Astrocyte (in vitro differentiated cells and primary cell): Measurements from ENCODE around the gene SUSD5. TPM values are rescaled to one million over a fixed set of nuclear protein-coding genes. Genes with fewer than 3 reads are reported as not detected.

Experiments used
- DNase-seq: peaks from one replicate; pipeline ENCODE4 v3.0.0-alpha.2; 2010; ENCODE audit warnings: low read depth
- FAIRE-seq: peaks from 2 replicates; lab custom pipeline; 2011; peaks lifted over from hg19 to GRCh38; lab: Jason Lieb, UNC
- H2AFZ ChIP-seq: 2 replicates; pipeline ENCODE4 v1.6.0; 2012; ENCODE audit warnings: low read depth, low read length, inconsistent platforms
- H3K27ac ChIP-seq: 2 replicates; pipeline ENCODE4 v1.5.1; 2011; ENCODE audit warnings: low read depth, low read length, inconsistent platforms
- H3K27me3 ChIP-seq: 2 replicates; pipeline ENCODE4 v1.6.0; 2011; ENCODE audit warnings: low read length, inconsistent platforms; ENCODE audit not compliant: insufficient read depth
- H3K36me3 ChIP-seq: 2 replicates; pipeline ENCODE4 v1.5.1; 2011; ENCODE audit warnings: low read length, inconsistent platforms; ENCODE audit not compliant: insufficient read depth
- H3K4me1 ChIP-seq: 2 replicates; pipeline ENCODE4 v1.5.1; 2011; ENCODE audit warnings: low read length, inconsistent platforms; ENCODE audit not compliant: insufficient read depth
- H3K4me2 ChIP-seq: 2 replicates; pipeline ENCODE4 v1.6.0; 2012; ENCODE audit warnings: low read length, inconsistent platforms
- H3K4me3 ChIP-seq: 2 replicates; pipeline ENCODE4 v1.5.1; 2011; ENCODE audit warnings: low read depth, mild to moderate bottlenecking, low read length, inconsistent platforms; ENCODE audit not compliant: insufficient read depth
- H3K79me2 ChIP-seq: 2 replicates; pipeline ENCODE4 v1.6.0; 2012; ENCODE audit warnings: mild to moderate bottlenecking, low read length, inconsistent platforms; ENCODE audit not compliant: insufficient read depth
- H3K9ac ChIP-seq: 2 replicates; pipeline ENCODE4 v1.6.0; 2012; ENCODE audit warnings: mild to moderate bottlenecking, low read length, inconsistent platforms
- H3K9me3 ChIP-seq: 2 replicates; pipeline ENCODE4 v1.5.1; 2012; ENCODE audit warnings: low read depth, mild to moderate bottlenecking, low read length, inconsistent platforms; ENCODE audit not compliant: insufficient read depth
- H4K20me1 ChIP-seq: 2 replicates; pipeline ENCODE4 v1.6.0; 2012; ENCODE audit warnings: low read length, inconsistent platforms; ENCODE audit not compliant: insufficient read depth
- H3K27ac Mint-ChIP-seq: one replicate; pipeline ENCODE4 v1.8.0; 2021; ENCODE audit warnings: mild to moderate bottlenecking, mixed read lengths; ENCODE audit not compliant: unreplicated experiment
- H3K27me3 Mint-ChIP-seq: one replicate; pipeline ENCODE4 v1.8.0; 2021; ENCODE audit warnings: low read depth, mixed read lengths; ENCODE audit not compliant: unreplicated experiment
- H3K36me3 Mint-ChIP-seq: one replicate; pipeline ENCODE4 v1.8.0; 2021; ENCODE audit warnings: low read depth, mixed read lengths; ENCODE audit not compliant: unreplicated experiment
- H3K4me1 Mint-ChIP-seq: one replicate; pipeline ENCODE4 v1.8.0; 2021; ENCODE audit warnings: low read depth, mixed read lengths; ENCODE audit not compliant: unreplicated experiment
- H3K4me3 Mint-ChIP-seq: one replicate; pipeline ENCODE4 v1.8.0; 2021; ENCODE audit warnings: mild to moderate bottlenecking, moderate library complexity, mixed read lengths; ENCODE audit not compliant: unreplicated experiment
- H3K9me3 Mint-ChIP-seq: one replicate; pipeline ENCODE4 v1.8.0; 2021; ENCODE audit warnings: mild to moderate bottlenecking, mixed read lengths; ENCODE audit not compliant: unreplicated experiment
- EZH2 ChIP-seq: IDR thresholded peaks from 2 replicates; pipeline ENCODE4 v1.6.1; 2012; ENCODE audit warnings: mild to moderate bottlenecking, low read length, inconsistent platforms; ENCODE audit not compliant: insufficient read depth
- total RNA-seq: library from RNA; stranded (reverse); gene quantifications from 2 replicates; pipeline ENCODE4 v1.2.1, GENCODE V29; 2021
- TF ChIP-seq, protein P1 (sequence below): IDR thresholded peaks from 2 replicates; pipeline ENCODE4 v1.5.1; 2011; ENCODE audit warnings: low read depth, mild to moderate bottlenecking, inconsistent platforms, low read length, moderate library complexity; ENCODE audit not compliant: insufficient read depth

The SUSD5 gene
- total RNA-seq, 1 donor from 2014 or later = 2.8 TPM

DNA sequence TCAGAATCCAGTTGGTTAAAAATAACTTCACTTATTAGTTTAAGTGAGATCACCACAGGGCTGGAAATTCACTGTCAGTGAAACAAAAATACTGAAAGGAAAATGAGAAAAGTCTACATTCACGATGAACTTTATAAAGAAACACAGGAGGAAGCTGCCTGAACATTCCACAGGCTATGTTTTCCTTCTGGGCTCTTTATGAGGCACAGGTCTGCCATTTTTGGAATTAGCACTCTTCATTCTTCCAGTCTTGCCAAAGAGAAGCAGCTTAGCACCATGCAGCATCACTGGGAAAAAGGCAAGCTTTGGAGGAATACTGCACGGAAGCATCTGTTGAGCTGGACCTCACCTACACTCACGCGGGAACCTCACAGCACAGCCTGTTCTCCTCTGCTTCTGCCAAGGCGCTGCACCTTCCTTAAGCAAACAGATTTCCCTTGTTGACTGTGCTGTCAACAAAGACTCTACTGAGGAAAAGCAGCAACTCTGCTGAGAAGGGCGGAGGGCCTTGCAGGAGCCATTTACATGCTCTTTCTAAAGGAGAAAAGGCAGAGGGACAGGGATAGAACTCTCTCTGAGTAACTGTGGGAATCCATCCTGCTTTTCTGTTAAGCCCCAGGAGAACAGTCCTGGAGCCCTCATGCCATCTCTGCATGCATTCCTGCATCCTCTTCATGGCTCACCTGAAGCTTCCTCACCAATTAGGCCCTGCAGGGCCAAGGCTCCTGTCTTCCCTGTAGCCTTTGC lies 15.7 kb downstream of the SUSD5 start:
- peak; percentile 8 for DNase-seq
- TF ChIP-seq, protein P1, sequence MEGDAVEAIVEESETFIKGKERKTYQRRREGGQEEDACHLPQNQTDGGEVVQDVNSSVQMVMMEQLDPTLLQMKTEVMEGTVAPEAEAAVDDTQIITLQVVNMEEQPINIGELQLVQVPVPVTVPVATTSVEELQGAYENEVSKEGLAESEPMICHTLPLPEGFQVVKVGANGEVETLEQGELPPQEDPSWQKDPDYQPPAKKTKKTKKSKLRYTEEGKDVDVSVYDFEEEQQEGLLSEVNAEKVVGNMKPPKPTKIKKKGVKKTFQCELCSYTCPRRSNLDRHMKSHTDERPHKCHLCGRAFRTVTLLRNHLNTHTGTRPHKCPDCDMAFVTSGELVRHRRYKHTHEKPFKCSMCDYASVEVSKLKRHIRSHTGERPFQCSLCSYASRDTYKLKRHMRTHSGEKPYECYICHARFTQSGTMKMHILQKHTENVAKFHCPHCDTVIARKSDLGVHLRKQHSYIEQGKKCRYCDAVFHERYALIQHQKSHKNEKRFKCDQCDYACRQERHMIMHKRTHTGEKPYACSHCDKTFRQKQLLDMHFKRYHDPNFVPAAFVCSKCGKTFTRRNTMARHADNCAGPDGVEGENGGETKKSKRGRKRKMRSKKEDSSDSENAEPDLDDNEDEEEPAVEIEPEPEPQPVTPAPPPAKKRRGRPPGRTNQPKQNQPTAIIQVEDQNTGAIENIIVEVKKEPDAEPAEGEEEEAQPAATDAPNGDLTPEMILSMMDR = no peak
- no peak for TF ChIP-seq EZH2
- Mint-ChIP-seq H3K4me1 (peaks cover 6% of the 10 kb centered on the region), H3K27ac (peak overlapping the region; percentile 66), H3K9me3 (no peaks in the 10 kb centered on the region), H3K4me3 (no peak overlapping the region), H3K27me3 (no peaks in the 10 kb centered on the region), H3K36me3 (no peaks in the 10 kb centered on the region)
- Histone ChIP-seq H2AFZ (no peak overlapping the region), H3K36me3 (no peaks in the 10 kb centered on the region), H3K9ac (no peak overlapping the region), H3K4me1 (peaks cover 2% of the 10 kb centered on the region), H3K27ac (no peak overlapping the region), H4K20me1 (no peaks in the 10 kb centered on the region), H3K4me3 (no peak overlapping the region), H3K9me3 (no peaks in the 10 kb centered on the region), H3K79me2 (no peaks in the 10 kb centered on the region), H3K27me3 (no peaks in the 10 kb centered on the region), H3K4me2 (peak overlapping the region; percentile 25)
- FAIRE-seq = no peak

DNA sequence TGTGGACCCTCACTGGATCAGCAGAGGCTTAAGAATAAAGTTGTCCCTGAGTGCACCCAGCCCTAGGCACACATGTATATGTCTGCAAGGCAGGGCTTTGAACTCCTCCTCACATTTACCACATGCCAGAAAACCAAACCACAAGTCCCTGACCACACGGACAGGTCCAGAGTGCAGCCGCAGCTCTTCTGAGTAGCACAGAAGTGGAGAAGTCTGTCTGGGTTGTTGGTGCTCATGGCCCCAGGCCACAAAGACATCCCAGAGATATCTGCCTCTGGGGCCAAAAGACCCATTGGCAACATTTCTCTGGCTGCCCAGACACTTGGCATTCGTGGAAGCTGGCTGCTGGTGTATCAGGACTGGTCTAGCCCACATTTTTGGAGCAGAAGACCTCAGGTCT lies 17.4 kb downstream of the SUSD5 start:
- TF ChIP-seq EZH2 = no peak
- TF ChIP-seq, protein P1 = no peak
- no peak overlapping the region for H3K9ac ChIP-seq
- no peaks in the 10 kb centered on the region for H3K9me3 ChIP-seq
- peaks cover 6% of the 10 kb centered on the region for H3K4me1 Mint-ChIP-seq
- H3K27me3 ChIP-seq = no peaks in the 10 kb centered on the region
- H3K27me3 Mint-ChIP-seq = no peaks in the 10 kb centered on the region
- H3K27ac ChIP-seq = no peak overlapping the region
- DNase-seq = peak; percentile 3
- no peaks in the 10 kb centered on the region for H3K9me3 Mint-ChIP-seq
- no peaks in the 10 kb centered on the region for H3K36me3 Mint-ChIP-seq
- H3K79me2 ChIP-seq = no peaks in the 10 kb centered on the region
- H3K4me3 ChIP-seq = no peak overlapping the region
- no peaks in the 10 kb centered on the region for H3K36me3 ChIP-seq
- peaks cover 2% of the 10 kb centered on the region for H3K4me1 ChIP-seq
- H2AFZ ChIP-seq = no peak overlapping the region
- H3K27ac Mint-ChIP-seq = no peak overlapping the region
- FAIRE-seq = no peak
- H3K4me3 Mint-ChIP-seq = no peak overlapping the region
- H4K20me1 ChIP-seq = no peaks in the 10 kb centered on the region
- no peak overlapping the region for H3K4me2 ChIP-seq

DNA sequence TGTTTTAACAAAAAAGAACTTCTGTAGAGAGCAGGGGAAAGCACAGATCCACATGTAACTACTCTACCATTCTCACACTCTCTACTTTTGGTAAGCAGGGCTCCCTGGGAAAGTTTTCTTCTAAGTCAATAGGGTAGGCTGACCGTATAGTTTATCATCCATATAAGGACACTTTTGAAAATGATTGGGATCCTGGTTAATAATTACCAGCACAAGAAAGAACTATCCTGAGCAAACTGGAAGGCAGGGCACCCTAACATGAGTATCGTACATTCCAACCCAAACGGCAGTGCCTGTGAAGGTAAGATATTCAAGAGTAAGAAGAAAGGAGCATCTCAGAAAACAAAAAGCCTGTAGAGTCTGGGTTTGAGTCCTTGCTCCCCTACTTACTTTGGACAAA lies 22.1 kb downstream of the SUSD5 start:
- H2AFZ ChIP-seq = no peak overlapping the region
- Mint-ChIP-seq H3K27me3 (no peaks in the 10 kb centered on the region), H3K4me1 (no peaks in the 10 kb centered on the region), H3K36me3 (no peaks in the 10 kb centered on the region), H3K27ac (no peak overlapping the region), H3K9me3 (no peaks in the 10 kb centered on the region), H3K4me3 (no peak overlapping the region)
- no peak for DNase-seq
- H4K20me1 ChIP-seq = no peaks in the 10 kb centered on the region
- H3K4me3 ChIP-seq = no peak overlapping the region
- H3K9ac ChIP-seq = no peak overlapping the region
- no peak for FAIRE-seq
- H3K27ac ChIP-seq = no peak overlapping the region
- no peaks in the 10 kb centered on the region for H3K9me3 ChIP-seq
- no peak for TF ChIP-seq EZH2
- TF ChIP-seq, protein P1 = no peak
- no peaks in the 10 kb centered on the region for H3K27me3 ChIP-seq
- no peaks in the 10 kb centered on the region for H3K4me1 ChIP-seq
- H3K36me3 ChIP-seq = no peaks in the 10 kb centered on the region
- H3K79me2 ChIP-seq = no peaks in the 10 kb centered on the region
- no peak overlapping the region for H3K4me2 ChIP-seq
